ENCODE data around the gene PIGT. TPM values are rescaled to one million over a fixed set of nuclear protein-coding genes. Genes with fewer than 3 reads are reported as not detected.
A peak's percentile ranks its signal among the peaks of the same experiment; 100 is the strongest.

Gene PIGT
- total and polyA plus RNA-seq, 2 of the 13 experiments (the other 11 are each of a cell fraction or from before 2014, with no cell fraction given) = 65.9 to 74.1 TPM

DNA sequence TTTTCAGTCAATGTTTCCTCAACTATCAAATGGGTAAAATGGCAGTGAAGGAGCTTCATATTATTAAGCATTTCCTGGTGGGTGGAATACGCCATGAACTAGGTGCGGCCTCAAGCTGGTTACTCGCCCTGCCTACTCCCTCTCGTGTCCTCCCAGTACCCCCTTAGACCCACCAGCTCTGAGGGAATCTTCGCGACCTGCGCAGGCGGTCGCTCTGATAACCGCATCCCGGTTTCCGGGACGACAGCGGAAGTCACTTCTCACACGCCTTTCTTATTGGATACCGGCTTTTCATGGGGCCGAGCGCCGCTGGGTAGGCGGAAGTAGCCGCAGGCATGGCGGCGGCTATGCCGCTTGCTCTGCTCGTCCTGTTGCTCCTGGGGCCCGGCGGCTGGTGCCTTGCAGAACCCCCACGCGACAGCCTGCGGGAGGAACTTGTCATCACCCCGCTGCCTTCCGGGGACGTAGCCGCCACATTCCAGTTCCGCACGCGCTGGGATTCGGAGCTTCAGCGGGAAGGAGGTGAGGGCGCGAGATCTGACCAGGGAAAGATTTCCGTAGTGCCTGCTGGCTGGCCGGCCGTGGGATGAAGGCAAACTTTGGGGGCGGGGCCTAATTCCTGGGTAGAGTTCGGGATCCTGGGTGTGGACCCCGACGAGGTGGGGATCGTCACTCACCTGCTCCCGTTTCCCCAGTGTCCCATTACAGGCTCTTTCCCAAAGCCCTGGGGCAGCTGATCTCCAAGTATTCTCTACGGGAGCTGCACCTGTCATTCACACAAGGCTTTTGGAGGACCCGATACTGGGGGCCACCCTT lies at the start of gene PIGT (continued):
- TF ChIP-seq ZNF503 (CRISPR knock-in tag; IDR thresholded peaks at IDR 0.05) = peak; percentile 75; the same call in 1 of the 2 replicates
- TF ChIP-seq ZBTB21 (CRISPR knock-in tag; IDR thresholded peaks at IDR 0.05) = peak; percentile 83
- TF ChIP-seq ZNF569 (CRISPR knock-in tag; IDR thresholded peaks at IDR 0.05; ENCODE audit: borderline replicate concordance) = no peak
- TF ChIP-seq CHD2 (IDR thresholded peaks at IDR 0.05; ENCODE audit: low read depth, low read length) = no peak
- TF ChIP-seq, protein P1, sequence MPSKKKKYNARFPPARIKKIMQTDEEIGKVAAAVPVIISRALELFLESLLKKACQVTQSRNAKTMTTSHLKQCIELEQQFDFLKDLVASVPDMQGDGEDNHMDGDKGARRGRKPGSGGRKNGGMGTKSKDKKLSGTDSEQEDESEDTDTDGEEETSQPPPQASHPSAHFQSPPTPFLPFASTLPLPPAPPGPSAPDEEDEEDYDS (CRISPR knock-in tag; IDR thresholded peaks at IDR 0.05) = peak; percentile 92
- TF ChIP-seq ZNF512 (CRISPR knock-in tag; IDR thresholded peaks at IDR 0.05) = peak; percentile 52; the same call in 1 of the 2 replicates
- peak; percentile 79 for TF ChIP-seq ETV5 (CRISPR knock-in tag; IDR thresholded peaks at IDR 0.05; ENCODE audit: borderline replicate concordance)
- TF ChIP-seq TBX3 (IDR thresholded peaks at IDR 0.05; ENCODE audit: borderline replicate concordance) = peak; percentile 17; the same call in 1 of the 2 replicates
- TF ChIP-seq ZNF83 (CRISPR knock-in tag; IDR thresholded peaks at IDR 0.05; ENCODE audit: borderline replicate concordance) = peak; percentile 91; the same call in 1 of the 2 replicates
- TF ChIP-seq, protein P2, sequence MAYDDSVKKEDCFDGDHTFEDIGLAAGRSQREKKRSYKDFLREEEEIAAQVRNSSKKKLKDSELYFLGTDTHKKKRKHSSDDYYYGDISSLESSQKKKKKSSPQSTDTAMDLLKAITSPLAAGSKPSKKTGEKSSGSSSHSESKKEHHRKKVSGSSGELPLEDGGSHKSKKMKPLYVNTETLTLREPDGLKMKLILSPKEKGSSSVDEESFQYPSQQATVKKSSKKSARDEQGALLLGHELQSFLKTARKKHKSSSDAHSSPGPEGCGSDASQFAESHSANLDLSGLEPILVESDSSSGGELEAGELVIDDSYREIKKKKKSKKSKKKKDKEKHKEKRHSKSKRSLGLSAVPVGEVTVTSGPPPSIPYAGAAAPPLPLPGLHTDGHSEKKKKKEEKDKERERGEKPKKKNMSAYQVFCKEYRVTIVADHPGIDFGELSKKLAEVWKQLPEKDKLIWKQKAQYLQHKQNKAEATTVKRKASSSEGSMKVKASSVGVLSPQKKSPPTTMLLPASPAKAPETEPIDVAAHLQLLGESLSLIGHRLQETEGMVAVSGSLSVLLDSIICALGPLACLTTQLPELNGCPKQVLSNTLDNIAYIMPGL (CRISPR knock-in tag; IDR thresholded peaks at IDR 0.05; ENCODE audit: borderline replicate concordance in 1 of 2, low read depth in 1 of 2) = peak; percentile 33 to 83; a peak in 3 of 4 replicates
- peak; percentile 73 for TF ChIP-seq JUND (CRISPR knock-in tag; IDR thresholded peaks at IDR 0.05)
- no peak for TF ChIP-seq ZNF10 (CRISPR knock-in tag; IDR thresholded peaks at IDR 0.05; ENCODE audit: borderline replicate concordance, low read depth)
- TF ChIP-seq HOXA5 (CRISPR knock-in tag; IDR thresholded peaks at IDR 0.05) = peak; percentile 97
- TF ChIP-seq PRDM4 (CRISPR knock-in tag; IDR thresholded peaks at IDR 0.05; ENCODE audit: borderline replicate concordance) = no peak
- TF ChIP-seq TFAP4 (IDR thresholded peaks at IDR 0.05; ENCODE audit: borderline replicate concordance, low read depth) = peak; percentile 31; the same call in 1 of the 2 replicates
- no peak for TF ChIP-seq CENPX (CRISPR knock-in tag; IDR thresholded peaks at IDR 0.05)
- peak; percentile 75; the same call in 1 of the 2 replicates for TF ChIP-seq ZNF674 (CRISPR knock-in tag; IDR thresholded peaks at IDR 0.05; ENCODE audit: low read depth)

All from HepG2 (cell line).